Endometrial microvascular endothelial cells (primary cell): Measurements from ENCODE around the gene POMT1. TPM values are rescaled to one million over a fixed set of nuclear protein-coding genes. Genes with fewer than 3 reads are reported as not detected.

Source experiments
- in situ Hi-C: cut with HindIII; loops from 2 replicates; pipeline ENCODE4 v1.10.0; 2017; ENCODE audit warnings: low sequenced_read_pairs, low pct_unique_long_range_greater_than_20kb; ENCODE audit errors: inconsistent ontology term
- total RNA-seq: library from RNA; depleted of rRNA; stranded (reverse); fragments of >200 nt; gene quantifications from one replicate; pipeline ENCODE4 v1.2.3, GENCODE V29; 2015; ENCODE audit errors: inconsistent ontology term

The POMT1 gene
- total RNA-seq, 1 donor from 2014 or later, result 38.4 TPM

DNA sequence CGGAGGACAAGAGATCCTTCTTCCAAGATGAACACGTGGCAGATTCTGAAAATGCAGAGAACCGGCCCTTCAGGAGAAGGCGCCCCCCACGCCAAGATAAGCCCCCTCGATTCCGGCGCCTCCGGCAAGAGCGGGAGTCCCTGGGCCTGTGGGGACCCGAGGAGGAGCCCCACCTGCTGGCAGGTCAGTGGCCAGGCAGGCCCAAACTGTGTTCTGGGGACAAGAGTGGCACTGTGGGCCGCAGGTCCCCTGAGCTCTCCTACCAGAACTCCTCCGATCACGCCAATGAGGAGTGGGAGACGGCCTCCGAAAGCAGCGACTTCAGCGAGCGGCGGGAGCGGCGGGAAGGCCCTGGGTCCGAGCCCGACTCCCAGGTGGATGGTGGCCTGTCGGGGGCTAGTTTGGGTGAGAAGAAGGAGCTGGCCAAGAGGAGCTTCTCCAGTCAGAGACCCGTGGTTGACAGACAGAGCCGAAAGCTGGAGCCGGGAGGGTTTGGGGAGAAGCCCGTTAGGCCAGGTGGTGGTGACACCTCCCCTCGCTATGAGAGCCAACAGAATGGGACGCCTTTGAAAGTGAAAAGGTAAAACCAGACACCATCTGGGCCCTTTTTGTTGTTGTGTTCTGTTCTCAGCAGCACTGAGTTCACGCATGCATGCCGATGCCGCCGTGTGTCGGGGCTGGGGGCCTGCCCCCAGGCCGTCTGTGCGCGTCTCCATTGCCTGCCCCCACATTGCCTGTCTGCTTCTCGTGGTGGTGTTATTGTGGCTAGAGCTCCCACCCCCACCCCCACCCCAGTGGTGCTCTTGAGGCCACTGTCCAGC lies 26.6 kb upstream of the POMT1 start:
- in situ Hi-C loops, result no loop called here

DNA sequence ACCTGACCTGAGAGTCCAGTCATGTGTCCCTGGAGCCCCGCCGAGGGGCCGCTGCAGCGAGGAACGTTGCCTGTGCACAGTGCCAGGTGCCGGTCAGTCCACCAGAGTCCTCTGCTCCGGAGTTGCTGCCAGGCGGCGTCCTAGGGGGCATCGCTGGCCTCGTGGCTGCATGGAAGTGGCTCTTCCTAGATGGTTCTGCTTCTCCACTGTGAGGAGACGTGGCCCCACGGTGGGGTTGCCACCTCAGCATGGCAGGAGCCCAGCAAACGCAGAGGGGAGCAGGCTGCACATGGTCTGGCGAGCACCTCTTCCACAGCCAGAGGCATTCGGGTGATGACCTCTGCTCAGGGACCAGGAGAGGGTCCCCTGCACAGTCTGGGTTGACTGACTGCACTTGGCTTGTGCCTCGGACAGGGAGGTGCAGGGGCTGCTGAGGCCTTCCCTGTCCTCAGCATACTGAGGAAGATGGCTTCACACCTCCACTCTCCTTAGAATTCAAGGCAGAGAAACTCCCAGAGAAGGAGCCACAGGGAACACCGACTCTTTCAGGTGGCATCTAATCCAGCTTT lies 25.9 kb upstream of the POMT1 start:
- in situ Hi-C loops, result no loop called here

DNA sequence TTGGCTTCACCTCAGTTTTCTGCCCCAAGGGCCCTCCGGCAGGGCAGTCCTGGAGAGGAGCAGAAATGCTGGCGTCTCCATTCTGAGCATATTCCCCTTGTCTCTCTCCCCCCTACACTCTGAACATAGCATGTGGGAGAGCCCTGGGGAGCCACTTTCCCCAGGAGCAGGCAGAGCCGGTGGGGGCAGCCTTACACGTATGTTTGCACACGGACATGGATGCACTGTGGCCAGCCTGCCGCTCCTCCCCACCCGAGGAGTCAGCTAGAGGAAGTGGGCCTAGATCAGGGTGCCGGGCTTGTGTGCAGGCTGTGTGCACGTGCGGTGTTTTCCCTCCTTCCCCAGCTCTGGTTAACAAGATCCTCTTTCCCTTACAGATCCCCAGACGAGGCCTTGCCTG lies 25.4 kb upstream of the POMT1 start:
- in situ Hi-C loops, result no loop called here

DNA sequence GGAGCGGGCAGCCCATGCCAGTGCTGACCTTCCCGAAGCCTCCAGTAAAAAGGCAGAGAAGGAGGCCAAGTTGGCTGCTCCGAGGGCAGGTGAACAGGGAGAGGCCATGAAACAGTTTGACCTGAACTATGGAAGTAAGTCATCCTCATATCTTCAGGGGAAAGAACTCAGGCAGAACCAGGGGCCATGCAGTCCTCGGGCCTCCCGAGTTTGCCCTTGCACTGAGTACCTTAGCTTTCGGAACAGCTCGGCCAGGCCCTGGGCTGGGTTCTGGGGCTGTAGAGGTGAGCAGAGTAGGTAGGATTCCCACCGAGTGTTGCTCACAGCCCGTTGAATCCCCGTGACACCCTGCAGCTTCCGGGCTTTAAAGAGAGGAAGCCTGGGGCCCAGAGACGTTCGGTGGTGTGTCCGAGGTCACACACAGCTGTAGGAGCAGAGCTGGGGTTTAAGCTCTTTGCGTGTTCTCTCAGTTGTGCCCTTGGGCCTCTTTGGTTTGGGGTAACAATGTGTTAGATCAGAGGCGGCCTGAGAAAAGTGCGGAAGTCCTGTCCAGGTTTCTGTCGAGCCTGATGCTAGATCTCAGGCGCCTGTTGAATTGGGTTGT lies 24.8 kb upstream of the POMT1 start:
- in situ Hi-C loops, result no loop called here

DNA sequence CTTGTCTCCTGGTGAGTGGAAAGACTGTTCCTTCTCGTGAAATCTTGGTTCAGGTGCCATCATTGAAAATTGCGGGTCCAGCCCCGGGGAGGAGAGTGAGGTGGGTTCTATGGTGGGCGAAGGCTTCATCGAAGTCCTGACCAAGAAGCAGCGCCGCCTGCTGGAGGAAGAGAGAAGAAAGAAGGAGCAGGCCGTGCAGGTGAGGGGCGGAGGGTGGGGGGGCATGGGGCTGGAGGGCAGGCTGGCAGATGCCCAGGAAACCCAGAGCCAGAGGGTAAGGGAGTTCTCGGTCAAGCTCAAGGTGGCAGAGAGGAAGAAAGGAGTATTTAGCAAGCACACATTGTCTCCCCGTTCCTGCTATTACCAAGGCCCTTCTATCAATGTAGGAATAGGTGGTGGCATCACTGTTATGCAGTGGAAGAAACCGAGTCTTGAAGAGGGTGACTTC lies 24.3 kb upstream of the POMT1 start:
- in situ Hi-C loops, result no loop called here

DNA sequence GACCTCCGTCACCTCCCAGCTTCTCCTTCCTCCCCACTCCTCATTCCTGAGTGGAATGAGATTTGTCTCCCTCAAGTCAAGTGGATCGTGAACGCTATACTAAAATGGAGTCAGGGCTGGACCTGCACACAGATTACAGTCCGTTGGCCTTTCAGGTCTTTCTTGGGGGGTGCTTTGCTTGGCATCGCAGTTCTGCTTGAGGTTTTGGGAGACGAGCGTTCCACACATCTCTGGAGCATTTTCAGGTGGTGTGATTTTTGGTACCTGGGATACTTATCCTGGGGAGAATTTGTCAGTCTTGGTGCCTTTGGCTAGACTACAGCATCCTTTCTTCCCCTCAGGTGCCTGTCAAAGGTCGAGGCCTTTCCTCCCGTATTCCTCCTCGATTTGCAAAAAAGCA lies 23.8 kb upstream of the POMT1 start:
- in situ Hi-C loops, result no loop called here

DNA sequence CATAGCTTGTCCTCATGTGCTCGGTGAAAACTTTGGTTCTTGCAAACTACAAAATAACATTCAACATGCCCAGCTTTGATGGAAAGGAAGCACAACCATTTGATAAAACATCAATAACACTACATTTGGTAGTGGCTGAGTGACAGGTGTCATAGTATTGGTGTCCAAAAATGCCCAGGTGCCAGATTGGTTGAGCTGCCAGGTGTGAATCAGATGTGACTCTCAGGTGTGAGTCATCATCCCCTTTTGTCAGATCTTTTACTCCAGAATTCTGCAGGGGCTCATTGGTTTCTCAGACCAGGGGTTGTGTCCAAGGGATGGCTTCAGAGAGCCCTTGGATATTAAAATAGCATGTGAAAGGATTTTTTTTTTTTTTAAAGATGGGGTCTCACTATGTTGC lies 22.5 kb upstream of the POMT1 start:
- in situ Hi-C loops, result no loop called here

DNA sequence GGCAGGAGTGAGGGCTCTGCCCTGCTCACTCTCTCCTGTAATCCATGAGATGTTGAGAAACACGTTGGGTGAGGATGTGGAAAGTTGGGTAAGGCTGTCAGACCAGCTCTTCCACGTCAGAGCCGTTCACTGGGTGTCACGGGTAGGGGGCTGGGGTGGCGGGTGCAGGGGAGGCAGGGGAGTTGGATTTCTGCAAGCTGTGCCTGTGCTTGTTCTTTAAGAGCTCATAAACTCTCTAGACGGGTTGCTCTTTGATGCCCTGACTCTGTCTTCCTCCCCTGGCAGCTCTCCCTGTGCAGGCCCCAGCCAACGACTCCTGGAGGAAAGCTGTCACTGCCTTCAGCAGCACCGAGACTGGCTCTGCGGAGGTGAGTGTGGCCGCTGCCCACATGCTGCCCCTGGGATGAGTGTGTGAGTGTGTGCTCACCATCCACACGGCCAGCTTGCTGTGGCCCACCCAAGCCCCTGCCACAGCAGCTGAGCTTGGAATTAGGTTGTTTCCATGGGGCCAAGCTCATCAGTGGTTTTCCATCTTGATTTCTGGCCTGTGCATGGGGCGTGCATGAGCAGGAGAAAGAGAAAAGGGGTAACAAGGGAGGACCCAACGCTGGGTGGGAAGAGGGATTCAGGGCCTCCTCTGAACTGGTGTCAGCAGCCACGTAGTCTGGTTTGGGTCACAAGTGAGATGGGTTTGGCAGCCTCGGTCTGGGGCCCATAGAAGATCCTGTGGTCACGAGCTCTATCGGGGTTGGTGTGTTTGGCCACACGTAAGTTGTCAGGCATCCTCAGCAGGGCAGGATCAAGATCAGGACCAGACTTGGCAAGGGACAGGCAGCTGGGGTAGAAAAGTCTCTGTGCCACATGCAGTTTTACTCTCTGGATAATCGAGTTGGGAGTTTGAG lies 21.0 kb upstream of the POMT1 start:
- in situ Hi-C loops, result no loop called here

DNA sequence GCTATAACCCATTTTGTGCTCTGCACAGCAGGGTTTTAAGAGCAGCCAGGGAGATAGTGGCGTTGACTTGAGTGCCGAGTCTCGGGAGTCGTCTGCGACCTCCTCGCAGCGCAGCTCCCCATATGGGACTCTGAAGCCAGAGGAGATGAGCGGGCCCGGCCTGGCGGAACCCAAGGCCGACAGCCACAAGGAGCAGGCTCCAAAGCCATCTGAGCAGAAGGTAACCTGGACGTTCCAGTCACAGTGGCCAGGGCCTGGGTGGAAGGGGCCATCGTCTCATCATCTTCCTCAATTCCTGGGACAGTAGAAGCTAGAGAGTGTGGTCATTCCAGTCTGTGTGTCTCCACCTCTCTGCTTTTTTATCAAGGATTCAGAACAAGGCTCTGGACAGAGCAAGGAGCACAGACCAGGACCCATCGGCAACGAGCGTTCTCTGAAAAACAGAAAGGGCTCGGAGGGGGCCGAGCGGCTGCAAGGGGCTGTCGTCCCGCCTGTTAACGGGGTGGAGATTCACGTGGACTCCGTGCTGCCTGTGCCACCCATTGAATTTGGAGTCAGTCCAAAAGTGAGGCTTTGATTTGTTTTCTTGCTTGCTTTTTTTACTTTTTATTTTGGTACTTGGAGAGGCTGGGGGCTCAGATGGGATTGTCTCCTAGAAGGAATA lies 20.2 kb upstream of the POMT1 start:
- in situ Hi-C loops, result no loop called here

DNA sequence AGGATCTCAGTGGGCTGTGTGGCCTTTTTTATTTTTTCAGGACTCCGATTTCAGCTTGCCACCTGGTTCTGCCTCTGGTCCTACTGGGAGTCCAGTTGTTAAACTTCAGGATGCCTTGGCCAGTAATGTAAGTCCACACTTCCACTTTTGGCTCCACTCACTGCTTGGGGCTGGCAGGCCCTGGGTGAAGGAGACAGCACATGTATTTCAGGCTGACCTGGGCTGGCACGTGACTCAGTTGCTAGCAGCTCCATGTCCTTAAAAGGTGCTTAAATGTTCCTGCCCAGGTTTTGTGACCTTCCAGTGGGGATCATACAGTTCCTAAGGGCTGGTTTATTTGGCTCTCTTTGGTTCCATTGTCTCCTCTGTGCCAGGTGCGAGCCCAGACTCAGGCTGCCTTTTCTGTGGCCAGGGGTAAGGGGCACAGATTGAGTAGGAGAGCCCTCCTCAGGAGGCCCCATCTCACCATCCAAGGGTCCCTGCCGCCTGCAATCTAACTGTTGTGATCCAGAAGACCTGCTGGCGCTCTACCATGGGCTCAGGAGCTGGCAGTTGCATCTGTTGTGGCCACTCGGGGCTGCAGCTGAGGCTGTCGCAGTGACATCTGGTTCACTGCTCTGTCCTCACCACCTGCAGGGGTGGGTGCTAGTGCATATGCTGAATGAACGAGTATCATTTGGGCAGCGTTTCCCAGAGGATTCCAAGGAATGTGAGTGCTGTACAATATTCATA lies 19.2 kb upstream of the POMT1 start:
- in situ Hi-C loops, result no loop called here

DNA sequence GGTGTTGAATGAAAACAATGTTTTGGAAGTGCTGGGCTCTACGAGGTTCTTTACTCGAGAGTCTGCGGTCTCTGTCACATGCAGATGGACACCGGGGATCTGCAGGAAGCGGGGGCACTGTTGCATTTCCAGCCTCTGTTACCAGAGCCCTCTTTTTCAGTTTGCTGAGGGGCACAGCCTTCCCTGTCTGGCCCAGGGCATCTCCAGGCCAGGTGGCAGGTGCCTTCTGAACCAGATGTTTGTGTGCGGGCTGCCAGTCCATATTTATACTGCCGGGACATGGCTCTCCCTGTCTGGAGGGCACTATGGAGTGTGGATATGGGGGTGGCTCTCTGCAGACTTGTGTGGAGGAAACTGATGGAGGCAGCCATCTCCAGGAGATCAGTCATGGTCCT lies 18.7 kb upstream of the POMT1 start:
- in situ Hi-C loops, result no loop called here

DNA sequence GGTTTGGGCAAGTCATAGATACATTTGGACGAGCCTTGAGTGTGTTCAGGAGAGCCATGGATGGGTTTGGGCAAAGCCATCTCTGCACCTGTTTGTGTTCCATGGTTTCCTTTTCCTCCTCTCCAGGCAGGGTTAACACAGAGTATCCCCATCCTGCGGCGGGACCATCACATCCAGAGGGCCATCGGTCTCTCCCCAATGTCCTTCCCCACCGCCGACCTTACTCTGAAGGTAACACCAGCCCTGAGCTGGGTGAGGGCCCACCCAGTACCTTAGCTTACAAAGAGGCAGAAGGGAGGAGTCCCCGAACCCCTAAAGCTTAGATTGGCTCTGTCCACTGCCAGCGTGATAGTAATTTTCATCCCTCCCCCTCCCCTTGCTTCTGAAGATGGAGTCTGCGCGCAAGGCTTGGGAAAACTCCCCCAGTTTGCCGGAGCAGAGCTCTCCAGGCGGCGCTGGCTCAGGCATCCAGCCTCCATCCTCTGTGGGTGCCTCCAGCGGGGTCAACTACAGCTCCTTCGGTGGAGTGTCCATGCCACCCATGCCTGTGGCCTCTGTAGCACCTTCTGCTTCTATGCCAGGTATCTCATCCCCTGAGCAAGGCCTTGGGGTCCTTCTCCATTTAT lies 18.0 kb upstream of the POMT1 start:
- in situ Hi-C loops, result no loop called here

DNA sequence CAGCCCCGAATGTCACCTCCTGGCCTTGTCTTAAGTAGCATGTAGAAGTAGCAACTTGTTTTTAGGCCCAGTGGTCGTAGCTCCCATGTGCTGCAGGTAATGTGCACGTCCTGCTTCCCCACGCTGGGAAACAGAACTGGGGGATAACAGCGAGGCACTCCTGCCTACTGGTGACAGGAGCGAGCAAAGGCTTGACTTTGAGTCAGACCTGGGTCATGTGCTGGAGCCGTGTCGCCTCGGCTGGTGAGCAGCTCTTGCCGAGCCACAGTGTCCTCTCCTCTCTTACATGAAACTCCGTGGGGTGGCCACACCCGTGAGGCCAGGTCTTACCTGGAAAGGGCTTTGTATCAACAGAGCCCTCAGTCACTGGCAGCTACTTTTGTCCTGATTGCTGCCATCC lies 17.5 kb upstream of the POMT1 start:
- in situ Hi-C loops, result no loop called here

DNA sequence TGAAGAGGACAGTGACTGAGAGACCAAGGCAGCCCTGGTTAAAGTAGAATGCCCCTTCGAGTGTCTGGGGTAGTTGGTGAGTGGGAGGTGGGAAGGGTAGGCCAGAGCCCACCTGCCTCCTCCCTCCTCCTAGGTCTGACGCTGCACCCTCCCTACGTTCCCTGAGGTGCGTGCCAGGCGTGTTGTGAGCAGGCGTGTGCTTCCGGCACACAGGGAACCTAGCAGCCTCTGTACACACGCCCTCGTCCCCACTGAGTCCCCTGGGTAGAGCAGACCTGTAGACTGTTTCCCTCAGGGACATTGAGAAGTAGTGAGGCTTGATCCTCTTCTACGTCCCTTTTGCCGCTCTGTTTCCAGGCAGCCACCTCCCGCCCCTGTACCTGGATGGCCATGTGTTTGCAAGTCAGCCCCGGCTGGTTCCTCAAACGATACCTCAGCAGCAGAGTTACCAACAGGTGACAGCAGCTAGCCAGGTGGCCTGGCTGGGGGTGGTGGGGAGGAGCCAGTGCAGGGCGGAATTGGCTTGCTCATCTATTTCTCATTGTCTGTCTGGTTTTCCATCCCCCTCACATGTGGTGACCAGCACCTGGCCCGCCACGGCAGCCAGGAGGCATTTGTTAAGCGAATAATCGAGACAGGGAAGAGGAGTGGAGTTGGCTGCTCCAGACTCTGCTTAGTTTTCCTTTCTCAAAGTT lies 16.8 kb upstream of the POMT1 start:
- in situ Hi-C loops, result no loop called here

DNA sequence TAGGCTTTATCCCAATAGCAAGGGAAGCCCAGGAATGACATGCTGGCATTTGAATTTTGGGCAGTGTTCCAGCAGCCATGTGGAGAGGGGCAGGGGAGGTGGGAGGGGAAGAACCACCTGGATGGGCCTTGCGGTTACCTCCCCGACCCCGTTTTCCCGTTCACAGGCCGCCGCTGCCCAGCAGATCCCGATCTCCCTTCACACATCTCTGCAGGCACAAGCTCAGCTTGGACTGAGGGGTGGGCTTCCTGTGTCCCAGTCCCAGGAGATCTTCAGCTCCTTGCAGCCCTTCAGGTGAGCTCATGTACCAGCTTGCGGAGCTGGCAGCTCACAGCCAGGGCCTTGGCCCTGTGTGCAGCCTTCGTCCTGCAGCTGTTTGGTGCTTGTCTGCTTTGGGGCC lies 15.7 kb upstream of the POMT1 start:
- in situ Hi-C loops, result no loop called here

DNA sequence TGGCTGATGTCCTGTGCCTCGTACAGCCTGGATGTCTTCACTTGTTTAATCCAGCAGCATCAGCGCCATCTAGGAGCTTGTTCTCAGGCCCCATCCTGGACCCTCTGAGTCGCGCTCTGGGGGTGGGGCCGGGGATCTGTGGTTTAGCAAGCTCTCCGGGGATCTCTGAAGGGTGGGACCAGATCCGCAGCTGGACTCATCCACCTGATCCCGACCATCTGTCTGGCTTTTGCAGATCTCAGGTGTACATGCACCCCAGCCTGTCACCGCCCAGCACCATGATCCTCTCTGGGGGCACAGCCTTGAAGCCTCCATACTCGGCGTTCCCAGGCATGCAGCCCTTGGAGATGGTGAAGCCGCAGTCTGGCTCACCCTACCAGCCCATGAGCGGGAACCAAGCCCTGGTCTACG lies 15.1 kb upstream of the POMT1 start:
- in situ Hi-C loops, result no loop called here

DNA sequence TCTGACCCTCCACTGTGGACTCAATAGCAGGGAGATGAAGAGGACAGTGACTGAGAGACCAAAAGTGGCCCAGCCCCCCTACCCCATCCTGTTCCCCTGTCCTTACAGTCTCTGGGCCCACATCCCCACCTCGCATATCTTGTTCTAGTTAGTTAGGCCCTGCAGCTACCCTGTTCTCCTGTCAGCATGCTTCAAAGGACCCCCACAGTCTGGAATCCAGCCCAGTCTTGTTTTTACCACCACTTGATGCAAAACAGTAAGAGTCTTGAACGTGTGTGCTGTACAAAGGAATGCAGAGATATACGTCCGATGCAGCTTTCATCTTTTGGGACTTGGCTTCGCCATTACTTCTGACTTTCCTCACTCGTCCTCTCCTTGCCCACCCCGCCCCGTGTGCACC lies 12.2 kb upstream of the POMT1 start:
- in situ Hi-C loops, result no loop called here
